Uterus (tissue), 4 donors: Measurements from ENCODE around the gene ZBTB12. TPM values are rescaled to one million over a fixed set of nuclear protein-coding genes. Genes with fewer than 3 reads are reported as not detected.

ENCODE experiments used
- DNase-seq, 2 donors: peaks; one replicate each; pipeline ENCODE4 v3.0.0-alpha.2; 2019 to 2020
- H3K27ac ChIP-seq, 2 donors: fragments of 200-600 bp; sonication (generic); 1 replicate in 1 of 2; 2 replicates in 1 of 2; pipeline ENCODE4 v1.5.1; 2016 to 2018
- H3K27me3 ChIP-seq, 2 donors: fragments of 200-600 bp; sonication (generic); one replicate each; pipeline ENCODE4 v1.5.1; 2018 to 2019; ENCODE audit warnings: control low read depth in 1 of 2
- H3K36me3 ChIP-seq, 2 donors: fragments of 200-600 bp; sonication (generic); one replicate each; pipeline ENCODE4 v1.5.1; 2019; ENCODE audit warnings: control low read depth in 1 of 2
- H3K4me1 ChIP-seq, 2 donors: fragments of 200-600 bp; sonication (generic); one replicate each; pipeline ENCODE4 v1.5.1; 2018 to 2019; ENCODE audit warnings: control low read depth in 1 of 2
- H3K4me3 ChIP-seq, 2 donors: fragments of 200-600 bp; sonication (generic); 1 replicate in 1 of 2; 2 replicates in 1 of 2; pipeline ENCODE4 v1.5.1; 2018 to 2019; ENCODE audit warnings: mild to moderate bottlenecking in 1 of 2
- H3K9me3 ChIP-seq, 2 donors: fragments of 200-600 bp; sonication (generic); one replicate each; pipeline ENCODE4 v1.5.1; 2019; ENCODE audit warnings: control low read depth in 1 of 2
- CTCF ChIP-seq, 4 experiments: fragments of 200-600 bp in 2 of 4; fragments of 450-650 bp in 2 of 4; sonication (generic) in 2 of 4; IDR thresholded peaks; one replicate each; pipeline ENCODE4 v1.5.1; 2016 to 2019; ENCODE audit warnings: antibody characterized with exemption in 4 of 4, mild to moderate bottlenecking in 2 of 4, moderate library complexity in 1 of 4
- POLR2A ChIP-seq, 2 donors: fragments of 450-650 bp; IDR thresholded peaks; one replicate each; pipeline ENCODE4 v1.6.1; 2016; ENCODE audit warnings: antibody characterized with exemption in 2 of 2, mild to moderate bottlenecking in 1 of 2, moderate library complexity in 1 of 2
- intact Hi-C: fragments of 100-400 bp; cut with DNase I; formaldehyde crosslinking; loops from one replicate; pipeline ENCODE4 v1.15.1; 2023; ENCODE audit warnings: low total_unique reads
- total RNA-seq, 4 donors: library from RNA; depleted of rRNA in 3 of 4; stranded (reverse); fragments of >200 nt in 3 of 4; gene quantifications; one replicate each; pipeline versions ENCODE4 v1.1.0 to v1.2.4, GENCODE V29; 2014 to 2023
- donor health status: DM: yes; HTN: yes; CAD: no.

Gene ZBTB12
- total RNA-seq, 4 donors from 2014 or later: 2.4 to 15.3 (median 11.0) TPM; not detected in 1

- Histone ChIP-seq H3K27ac (peak overlapping the region; percentile 84 to 97), H3K4me3 (peak overlapping the region; percentile 63 to 94), H3K9me3 (no peaks in the 10 kb centered on the region), H3K36me3 (no peaks in the 10 kb centered on the region), H3K27me3 (no peaks in the 10 kb centered on the region), H3K4me1 (peaks cover 0 to 5% of the 10 kb centered on the region in 2 donors)
- intact Hi-C loops: no loop called here
- peak in 1 of 2 donors; percentile 45 for DNase-seq
- no peak for TF ChIP-seq POLR2A (IDR thresholded peaks at IDR 0.05)
- TF ChIP-seq CTCF (IDR thresholded peaks at IDR 0.05): no peak
Observed at GRCh38 chr6:31896856-31897611, 4.9 kb downstream of the ZBTB12 start.

- intact Hi-C loops: no loop called here
Observed at GRCh38 chr6:31896493-31896855, 5.4 kb downstream of the ZBTB12 start.

DNA sequence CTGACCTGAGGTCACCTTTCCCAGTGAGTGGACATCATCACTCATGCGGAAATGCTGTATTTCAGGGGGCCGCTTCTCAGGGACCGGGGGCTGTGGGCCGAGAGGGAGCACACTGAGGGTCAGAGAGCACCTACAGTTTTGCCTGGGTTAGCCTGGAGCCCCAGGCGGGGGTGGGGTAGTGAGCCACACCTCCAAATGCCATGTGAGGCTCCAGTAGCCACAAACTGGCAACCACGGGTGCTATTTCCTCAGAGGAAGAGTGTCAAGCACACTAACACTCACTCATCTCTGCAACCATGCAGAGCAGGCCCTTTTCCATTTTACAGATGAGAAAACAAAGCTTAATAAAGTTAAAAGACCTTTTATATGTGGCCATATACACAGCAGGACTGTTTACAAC is 9.1 kb downstream of the ZBTB12 start:
- DNase-seq: no peak
- Histone ChIP-seq H3K4me1 (no peaks in the 10 kb centered on the region), H3K27ac (peak overlapping the region in 1 of 2 donors; percentile 38), H3K9me3 (no peaks in the 10 kb centered on the region), H3K36me3 (no peaks in the 10 kb centered on the region), H3K27me3 (no peaks in the 10 kb centered on the region), H3K4me3 (no peak overlapping the region)
- TF ChIP-seq CTCF (IDR thresholded peaks at IDR 0.05) (no peak), POLR2A (IDR thresholded peaks at IDR 0.05) (no peak)
- intact Hi-C loops: no loop called here

More at GRCh38 chr6:31896493-31896855, 5.4 kb downstream of the ZBTB12 start:
- TF ChIP-seq POLR2A (IDR thresholded peaks at IDR 0.05): no peak
- TF ChIP-seq CTCF (IDR thresholded peaks at IDR 0.05): no peak
- Histone ChIP-seq H3K4me1 (peaks cover 0 to 5% of the 10 kb centered on the region in 2 donors), H3K27me3 (no peaks in the 10 kb centered on the region), H3K27ac (peak overlapping the region; percentile 84 to 97), H3K4me3 (peak overlapping the region in 1 of 2 donors; percentile 63), H3K9me3 (no peaks in the 10 kb centered on the region), H3K36me3 (no peaks in the 10 kb centered on the region)
- peak in 1 of 2 donors; percentile 20 for DNase-seq

DNA sequence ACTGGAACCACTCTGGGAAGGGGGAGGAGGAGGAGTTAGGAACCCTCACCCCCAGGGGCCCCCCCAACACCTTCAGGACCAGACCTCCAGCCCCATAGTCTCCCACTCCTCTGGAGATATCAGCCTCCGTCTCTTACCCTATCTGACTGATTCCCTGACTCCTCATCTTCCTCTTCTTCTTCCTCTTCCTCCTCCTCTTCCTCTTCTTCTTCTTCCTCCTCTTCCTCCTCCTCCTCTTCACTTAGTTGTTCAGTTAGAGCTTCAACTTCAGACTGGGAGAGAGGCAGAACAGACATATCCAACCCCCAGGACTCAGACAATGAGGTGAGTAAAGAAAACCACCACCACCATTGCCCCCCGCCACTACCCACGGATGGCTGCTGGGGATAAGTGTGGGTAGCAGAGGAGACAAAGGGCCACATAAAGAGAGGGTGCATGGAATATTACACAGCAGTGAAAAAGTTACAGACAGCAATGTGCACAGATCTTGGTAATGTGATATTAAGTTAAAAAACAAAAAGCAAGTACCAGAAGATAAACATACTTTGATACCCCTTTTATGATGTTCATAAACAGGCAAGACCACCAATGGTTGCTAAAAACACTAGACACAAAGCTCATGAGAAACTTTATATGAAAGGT is 12.4 kb downstream of the ZBTB12 start:
- no peak for DNase-seq
- no peak overlapping the region for H3K27ac ChIP-seq
- no peaks in the 10 kb centered on the region for H3K9me3 ChIP-seq
- H3K27me3 ChIP-seq: no peaks in the 10 kb centered on the region
- no peak for TF ChIP-seq CTCF (IDR thresholded peaks at IDR 0.05)
- no peak for TF ChIP-seq POLR2A (IDR thresholded peaks at IDR 0.05)
- H3K4me3 ChIP-seq: no peak overlapping the region
- intact Hi-C loops: no loop called here
- H3K4me1 ChIP-seq: no peaks in the 10 kb centered on the region
- H3K36me3 ChIP-seq: no peaks in the 10 kb centered on the region
